ENCODE measurements around the gene KAZN. TPM values are rescaled to one million over a fixed set of nuclear protein-coding genes. Genes with fewer than 3 reads are reported as not detected.

Gene KAZN
- total and polyA plus RNA-seq, 2 experiments from 2014 or later, result 7.9 to 15.6 TPM

GRCh38 chr1:15008783-15009729 lies 410.6 kb downstream of the KAZN start:
- Histone ChIP-seq H3K9me3 (ENCODE audit: low read depth) (no peaks in the 10 kb centered on the region), H3K27me3 (no peaks in the 10 kb centered on the region), H3K4me3 (no peak overlapping the region), H4K20me1 (ENCODE audit: insufficient read depth, poor library complexity, severe bottlenecking) (no peaks in the 10 kb centered on the region), H2AFZ (no peak overlapping the region), H3K9me2 (replicated peaks; ENCODE audit: insufficient read depth) (no peaks in the 10 kb centered on the region), H3K27ac (no peak overlapping the region), H3K36me3 (replicated peaks; ENCODE audit: insufficient read depth, low read depth) (no peaks in the 10 kb centered on the region), H3K4me2 (no peak overlapping the region), H3K79me2 (no peaks in the 10 kb centered on the region), H3K4me1 (ENCODE audit: insufficient read depth) (no peaks in the 10 kb centered on the region)
- 77% methylated on average over 19 of the region's 19 CpGs for WGBS (ENCODE audit: low lambda C conversion rate, missing lambda C conversion rate)
- no peak for DNase-seq (ENCODE audit: low spot score)
- TF ChIP-seq CTCF (IDR thresholded peaks at IDR 0.05; ENCODE audit: poor library complexity) (no peak), EZH2 (IDR thresholded peaks at IDR 0.05; ENCODE audit: borderline replicate concordance) (no peak), EZH2phosphoT487 (IDR thresholded peaks at IDR 0.05; ENCODE audit: low read depth, severe bottlenecking, unreplicated experiment) (no peak)

GRCh38 chr1:15011160-15011559 lies 412.7 kb downstream of the KAZN start:
- Histone ChIP-seq H3K27me3 (no peaks in the 10 kb centered on the region), H3K36me3 (replicated peaks; ENCODE audit: insufficient read depth, low read depth) (no peaks in the 10 kb centered on the region), H3K4me2 (no peak overlapping the region), H4K20me1 (ENCODE audit: insufficient read depth, poor library complexity, severe bottlenecking) (no peaks in the 10 kb centered on the region), H3K4me3 (no peak overlapping the region), H2AFZ (no peak overlapping the region), H3K27ac (no peak overlapping the region), H3K9me3 (ENCODE audit: low read depth) (no peaks in the 10 kb centered on the region), H3K79me2 (no peaks in the 10 kb centered on the region), H3K4me1 (ENCODE audit: insufficient read depth) (no peaks in the 10 kb centered on the region), H3K9me2 (replicated peaks; ENCODE audit: insufficient read depth) (no peaks in the 10 kb centered on the region)
- TF ChIP-seq EZH2phosphoT487 (IDR thresholded peaks at IDR 0.05; ENCODE audit: low read depth, severe bottlenecking, unreplicated experiment) (no peak), CTCF (IDR thresholded peaks at IDR 0.05; ENCODE audit: poor library complexity) (no peak), EZH2 (IDR thresholded peaks at IDR 0.05; ENCODE audit: borderline replicate concordance) (no peak)
- DNase-seq (ENCODE audit: low spot score), result no peak
- WGBS (ENCODE audit: low lambda C conversion rate, missing lambda C conversion rate), result 88% methylated on average over 2 of the region's 2 CpGs

GRCh38 chr1:15011661-15012060 lies 413.2 kb downstream of the KAZN start:
- H3K4me2 ChIP-seq, result no peak overlapping the region
- no peaks in the 10 kb centered on the region for H4K20me1 ChIP-seq (ENCODE audit: insufficient read depth, poor library complexity, severe bottlenecking)
- H3K27me3 ChIP-seq, result no peaks in the 10 kb centered on the region
- no peaks in the 10 kb centered on the region for H3K9me2 ChIP-seq (replicated peaks; ENCODE audit: insufficient read depth)
- no peak overlapping the region for H2AFZ ChIP-seq
- no peaks in the 10 kb centered on the region for H3K4me1 ChIP-seq (ENCODE audit: insufficient read depth)
- no peaks in the 10 kb centered on the region for H3K9me3 ChIP-seq (ENCODE audit: low read depth)
- TF ChIP-seq EZH2phosphoT487 (IDR thresholded peaks at IDR 0.05; ENCODE audit: low read depth, severe bottlenecking, unreplicated experiment), result no peak
- TF ChIP-seq EZH2 (IDR thresholded peaks at IDR 0.05; ENCODE audit: borderline replicate concordance), result no peak
- TF ChIP-seq CTCF (IDR thresholded peaks at IDR 0.05; ENCODE audit: poor library complexity), result no peak
- no peak overlapping the region for H3K4me3 ChIP-seq
- no peaks in the 10 kb centered on the region for H3K36me3 ChIP-seq (replicated peaks; ENCODE audit: insufficient read depth, low read depth)
- 86% methylated on average over 8 of the region's 8 CpGs for WGBS (ENCODE audit: low lambda C conversion rate, missing lambda C conversion rate)
- H3K27ac ChIP-seq, result no peak overlapping the region
- no peak for DNase-seq (ENCODE audit: low spot score)
- no peaks in the 10 kb centered on the region for H3K79me2 ChIP-seq
